Breast epithelium (tissue), 4 donors: Measurements from ENCODE around the gene EXOC3L1. TPM values are rescaled to one million over a fixed set of nuclear protein-coding genes. Genes with fewer than 3 reads are reported as not detected.
A peak's percentile ranks its signal among the peaks of the same experiment; 100 is the strongest.

Source experiments
- DNase-seq, 2 donors: peaks; one replicate each; pipeline ENCODE4 v3.0.0-alpha.2; 2019; ENCODE audit warnings: low spot score in 2 of 2
- H3K27ac ChIP-seq, 2 donors: fragments of 200-600 bp; sonication (generic) in 1 of 2; one replicate each; pipeline ENCODE4 v1.5.1; 2016 to 2019; ENCODE audit warnings: mild to moderate bottlenecking in 1 of 2
- H3K27me3 ChIP-seq, 2 donors: fragments of 200-600 bp; sonication (generic) in 1 of 2; one replicate each; pipeline versions ENCODE4 v1.5.1 to v1.6.0; 2017 to 2019; ENCODE audit warnings: control low read depth in 1 of 2, mild to moderate bottlenecking in 1 of 2
- H3K36me3 ChIP-seq: fragments of 200-600 bp; one replicate; pipeline ENCODE4 v1.5.1; 2019
- H3K4me1 ChIP-seq, 2 donors: fragments of 200-600 bp; sonication (generic); one replicate each; pipeline ENCODE4 v1.5.1; 2016 to 2019; ENCODE audit warnings: control low read depth in 1 of 2
- H3K4me3 ChIP-seq, 3 donors: fragments of 200-600 bp; sonication (generic); 1 replicate in 2 of 3; 2 replicates in 1 of 3; pipeline ENCODE4 v1.5.1; 2016 to 2019; ENCODE audit warnings: mild to moderate bottlenecking in 3 of 3, moderate library complexity in 2 of 3
- H3K9me3 ChIP-seq, 2 donors: fragments of 200-600 bp; sonication (generic) in 1 of 2; one replicate each; pipeline ENCODE4 v1.5.1; 2016 to 2019; ENCODE audit warnings: control low read depth in 1 of 2
- CTCF ChIP-seq, 3 donors: fragments of 450-650 bp; IDR thresholded peaks; one replicate each; pipeline ENCODE4 v1.5.1; 2016 to 2017; ENCODE audit warnings: antibody characterized with exemption in 3 of 3, mild to moderate bottlenecking in 3 of 3, moderate library complexity in 3 of 3
- POLR2A ChIP-seq: fragments of 450-650 bp; IDR thresholded peaks from one replicate; pipeline ENCODE4 v1.6.1; 2016; ENCODE audit warnings: antibody characterized with exemption, mild to moderate bottlenecking, moderate library complexity
- POLR2AphosphoS5 ChIP-seq, 3 donors: sonication (generic); formaldehyde crosslinking; IDR thresholded peaks; one replicate each; pipeline ENCODE4 v1.6.1; 2017; ENCODE audit warnings: antibody characterized with exemption in 3 of 3
- intact Hi-C: fragments of 100-400 bp; cut with DNase I; formaldehyde crosslinking; loops from one replicate; pipeline ENCODE4 v1.15.1; 2023; ENCODE audit warnings: low total_unique reads
- total RNA-seq, 3 donors: library from RNA; depleted of rRNA; stranded (reverse); fragments of >200 nt; gene quantifications; one replicate each; pipeline ENCODE4 v1.1.0, GENCODE V29; 2016

EXOC3L1 gene
- total RNA-seq, 3 donors from 2014 or later: 1.1 to 3.6 (median 2.2) TPM

DNA sequence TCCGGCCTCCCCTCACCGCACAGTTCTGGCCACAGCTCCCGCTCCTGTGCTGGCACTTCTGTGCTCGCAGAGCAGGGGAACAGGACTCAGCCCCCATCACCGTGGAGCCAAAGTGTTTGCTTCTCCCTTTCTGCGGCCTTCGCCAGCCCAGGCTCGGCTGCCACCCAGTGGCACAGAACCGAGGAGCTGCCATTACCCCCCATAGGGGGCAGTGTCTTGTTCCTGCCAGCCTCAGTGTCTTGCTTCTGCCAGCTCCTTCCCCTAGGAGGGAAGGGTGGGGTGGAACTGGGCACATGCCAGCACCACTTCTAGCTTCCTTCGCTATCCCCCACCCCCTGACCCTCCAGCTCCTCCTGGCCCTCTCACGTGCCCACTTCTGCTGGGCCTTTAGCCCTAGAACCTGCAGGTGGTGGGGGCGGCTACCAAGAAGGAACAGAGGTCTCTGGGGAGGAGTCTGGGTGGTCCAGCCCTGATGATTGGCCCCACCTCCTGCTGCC lies 8.3 kb upstream of the EXOC3L1 start:
- Histone ChIP-seq H3K27ac (peak overlapping the region; percentile 36 to 41), H3K4me1 (peaks cover 0 to 18% of the 10 kb centered on the region in 2 donors), H3K4me3 (peak overlapping the region in 1 of 3 donors; percentile 68), H3K36me3 (peaks cover 4% of the 10 kb centered on the region), H3K9me3 (no peaks in the 10 kb centered on the region), H3K27me3 (no peaks in the 10 kb centered on the region)
- TF ChIP-seq CTCF (IDR thresholded peaks at IDR 0.05) (peak; percentile 9 to 53 (median 44)), POLR2AphosphoS5 (IDR thresholded peaks at IDR 0.05) (no peak), POLR2A (no peak)
- intact Hi-C loops: no loop called here
- no peak for DNase-seq

DNA sequence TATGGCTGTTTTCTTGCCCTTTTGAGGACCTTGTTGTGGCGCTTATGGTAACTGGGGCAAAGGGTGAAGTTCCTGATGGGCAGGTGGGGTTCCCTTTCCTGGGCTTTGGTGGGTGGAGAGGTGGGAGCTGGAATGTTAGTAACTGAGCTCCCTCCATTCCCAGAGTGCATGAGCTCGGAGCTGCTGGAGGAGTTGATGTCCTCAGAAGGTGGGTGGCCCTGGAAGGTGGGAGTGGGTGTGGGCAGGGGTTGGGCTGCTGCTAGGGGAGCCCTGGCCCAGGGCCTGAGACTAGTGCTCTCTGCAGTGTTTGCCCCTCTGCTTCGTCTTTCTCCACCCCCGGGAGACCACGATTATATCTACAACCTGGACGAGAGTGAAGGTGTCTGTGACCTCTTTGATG lies 7.8 kb upstream of the EXOC3L1 start:
- Histone ChIP-seq H3K36me3 (no peaks in the 10 kb centered on the region), H3K27ac (peak overlapping the region in 1 of 2 donors; percentile 36), H3K9me3 (no peaks in the 10 kb centered on the region), H3K4me1 (peaks cover 3 to 24% of the 10 kb centered on the region in 2 donors), H3K4me3 (no peak overlapping the region), H3K27me3 (no peaks in the 10 kb centered on the region)
- TF ChIP-seq POLR2AphosphoS5 (IDR thresholded peaks at IDR 0.05): no peak
- no peak for TF ChIP-seq CTCF (IDR thresholded peaks at IDR 0.05)
- no peak for TF ChIP-seq POLR2A
- intact Hi-C loops: no loop called here
- DNase-seq: no peak

- H3K4me1 ChIP-seq: peaks cover 5 to 26% of the 10 kb centered on the region in 2 donors
- intact Hi-C loops: no loop called here
- TF ChIP-seq POLR2A (no peak), POLR2AphosphoS5 (IDR thresholded peaks at IDR 0.05) (no peak), CTCF (IDR thresholded peaks at IDR 0.05) (no peak)
Observed at GRCh38 chr16:67196881-67197280, 6.9 kb upstream of the EXOC3L1 start.

GRCh38 chr16:67195676-67196075 lies 5.7 kb upstream of the EXOC3L1 start:
- TF ChIP-seq CTCF (IDR thresholded peaks at IDR 0.05): no peak
- TF ChIP-seq POLR2AphosphoS5 (IDR thresholded peaks at IDR 0.05): no peak
- no peak for TF ChIP-seq POLR2A
- Histone ChIP-seq H3K9me3 (no peaks in the 10 kb centered on the region), H3K4me1 (peaks cover 5 to 26% of the 10 kb centered on the region in 2 donors), H3K27me3 (no peaks in the 10 kb centered on the region), H3K4me3 (no peak overlapping the region), H3K27ac (no peak overlapping the region), H3K36me3 (no peaks in the 10 kb centered on the region)
- no peak for DNase-seq
- intact Hi-C loops: no loop called here

More at GRCh38 chr16:67196881-67197280, 6.9 kb upstream of the EXOC3L1 start:
- H3K27me3 ChIP-seq: no peaks in the 10 kb centered on the region
- H3K27ac ChIP-seq: no peak overlapping the region
- no peak overlapping the region for H3K4me3 ChIP-seq
- DNase-seq: no peak
- H3K9me3 ChIP-seq: no peaks in the 10 kb centered on the region
- no peaks in the 10 kb centered on the region for H3K36me3 ChIP-seq

GRCh38 chr16:67194260-67194659 lies 4.3 kb upstream of the EXOC3L1 start:
- Histone ChIP-seq H3K4me3 (no peak overlapping the region), H3K27me3 (no peaks in the 10 kb centered on the region), H3K4me1 (peaks cover 5 to 26% of the 10 kb centered on the region in 2 donors), H3K36me3 (no peaks in the 10 kb centered on the region), H3K27ac (no peak overlapping the region), H3K9me3 (no peaks in the 10 kb centered on the region)
- DNase-seq: no peak
- intact Hi-C loops: no loop called here
- no peak for TF ChIP-seq CTCF (IDR thresholded peaks at IDR 0.05)
- TF ChIP-seq POLR2A: no peak
- TF ChIP-seq POLR2AphosphoS5 (IDR thresholded peaks at IDR 0.05): no peak
